WTC11 (cell line): ENCODE data around the gene PRND. TPM values are rescaled to one million over a fixed set of nuclear protein-coding genes. Genes with fewer than 3 reads are reported as not detected.

Source experiments
- ATAC-seq: fragments of 200-7000 bp; cut with Tn5 transposase; 2 replicates; pipeline ENCODE4 v1.10.0; 2021; ENCODE audit warnings: mild to moderate bottlenecking, moderate library complexity
- CTCF ChIA-PET: fragments of 300-600 bp; sonication (Branson Sonifier 250); formaldehyde crosslinking; loops from one replicate; lab custom pipeline; 2021; ENCODE audit warnings: antibody characterized with exemption; lab: Charles Lee
- POLR2A ChIA-PET: fragments of 350-600 bp; sonication (Branson Sonifier 250); formaldehyde crosslinking; loops from one replicate; lab custom pipeline; 2021; ENCODE audit warnings: antibody characterized with exemption; lab: Charles Lee
- DNase-seq: peaks from one replicate; pipeline ENCODE4 v3.0.0; 2021; ENCODE audit warnings: low spot score
- H3K27ac Mint-ChIP-seq: 2 replicates; pipeline ENCODE4 v1.8.0; 2021; ENCODE audit warnings: mixed read lengths
- H3K27me3 Mint-ChIP-seq: 2 replicates; pipeline ENCODE4 v1.8.0; 2021; ENCODE audit warnings: low read depth, mild to moderate bottlenecking, moderate library complexity, mixed read lengths
- H3K36me3 Mint-ChIP-seq: 2 replicates; pipeline ENCODE4 v1.8.0; 2021; ENCODE audit warnings: mixed read lengths
- H3K4me1 Mint-ChIP-seq: 2 replicates; pipeline ENCODE4 v1.8.0; 2022; ENCODE audit warnings: mixed read lengths
- H3K4me3 Mint-ChIP-seq: 2 replicates; pipeline ENCODE4 v1.8.0; 2021; ENCODE audit warnings: mild to moderate bottlenecking, moderate library complexity, mixed read lengths
- H3K9me3 Mint-ChIP-seq: 2 replicates; pipeline ENCODE4 v1.8.0; 2021; ENCODE audit warnings: mixed read lengths
- ATF1 ChIP-seq: sonication (generic); formaldehyde crosslinking; IDR thresholded peaks from 2 replicates; pipeline ENCODE4 v1.8.1; 2023; ENCODE audit warnings: mild to moderate bottlenecking, moderate library complexity, missing genetic modification reagents
- CBFB ChIP-seq: sonication (generic); formaldehyde crosslinking; IDR thresholded peaks from 2 replicates; pipeline ENCODE4 v1.8.1; 2022; ENCODE audit warnings: mild to moderate bottlenecking, low read depth, missing genetic modification reagents
- CREM ChIP-seq: sonication (generic); formaldehyde crosslinking; IDR thresholded peaks from 2 replicates; pipeline ENCODE4 v1.8.1; 2022; ENCODE audit warnings: mild to moderate bottlenecking, missing genetic modification reagents, moderate library complexity
- EMX1 ChIP-seq: fragments of 250-450 bp; sonication (Bioruptor Pico); IDR thresholded peaks from 2 replicates; pipeline ENCODE4 v1.8.0; 2021; ENCODE audit warnings: mild to moderate bottlenecking
- FOXP1 ChIP-seq: sonication (generic); formaldehyde crosslinking; IDR thresholded peaks from 2 replicates; pipeline ENCODE4 v1.8.0; 2022; ENCODE audit warnings: missing genetic modification reagents, mild to moderate bottlenecking, moderate library complexity, borderline replicate concordance
- GABPB1 ChIP-seq: sonication (generic); formaldehyde crosslinking; IDR thresholded peaks from 2 replicates; pipeline ENCODE4 v1.8.1; 2023; ENCODE audit warnings: mild to moderate bottlenecking, missing genetic modification reagents
- GRHL2 ChIP-seq: fragments of 250-450 bp; sonication (Bioruptor Pico); IDR thresholded peaks from 2 replicates; pipeline ENCODE4 v1.8.0; 2022; ENCODE audit warnings: mild to moderate bottlenecking, moderate library complexity; ENCODE audit not compliant: insufficient replicate concordance, severe bottlenecking
- IRF1 ChIP-seq: sonication (generic); formaldehyde crosslinking; IDR thresholded peaks from 2 replicates; pipeline ENCODE4 v1.8.0; 2023; ENCODE audit warnings: missing genetic modification reagents
- NR3C1 ChIP-seq: sonication (generic); formaldehyde crosslinking; conservative IDR thresholded peaks from 2 replicates; pipeline ENCODE4 v1.8.1; 2023; ENCODE audit warnings: low read depth, mild to moderate bottlenecking, missing genetic modification reagents
- SMAD3 ChIP-seq: sonication (generic); formaldehyde crosslinking; IDR thresholded peaks from 2 replicates; pipeline ENCODE4 v1.8.0; 2022; ENCODE audit warnings: missing genetic modification reagents, mild to moderate bottlenecking, borderline replicate concordance
- SOX15 ChIP-seq: fragments of 250-450 bp; sonication (Bioruptor Pico); IDR thresholded peaks from 2 replicates; pipeline ENCODE4 v1.9.0; 2021; ENCODE audit warnings: mild to moderate bottlenecking
- USF2 ChIP-seq: sonication (generic); formaldehyde crosslinking; IDR thresholded peaks from 2 replicates; pipeline ENCODE4 v1.8.1; 2023; ENCODE audit warnings: mild to moderate bottlenecking, missing genetic modification reagents, moderate library complexity
- ZNF232 ChIP-seq: sonication (generic); formaldehyde crosslinking; IDR thresholded peaks from 2 replicates; pipeline ENCODE4 v1.8.0; 2022; ENCODE audit warnings: mild to moderate bottlenecking, missing genetic modification reagents
- ZNF416 ChIP-seq: fragments of 250-450 bp; sonication (Bioruptor Pico); IDR thresholded peaks from 2 replicates; pipeline ENCODE4 v1.9.0; 2021; ENCODE audit warnings: mild to moderate bottlenecking, inconsistent platforms
- ZNF423 ChIP-seq: fragments of 250-450 bp; sonication (Bioruptor Pico); IDR thresholded peaks from 2 replicates; pipeline ENCODE4 v2.1.2; 2022; ENCODE audit warnings: mild to moderate bottlenecking, moderate library complexity
- ZNF425 ChIP-seq: fragments of 250-450 bp; sonication (Bioruptor Pico); conservative IDR thresholded peaks from 2 replicates; pipeline ENCODE4 v1.9.0; 2021; ENCODE audit warnings: mild to moderate bottlenecking
- ZNF671 ChIP-seq: fragments of 250-450 bp; sonication (Bioruptor Pico); IDR thresholded peaks from 2 replicates; pipeline ENCODE4 v1.8.0; 2021; ENCODE audit warnings: mild to moderate bottlenecking
- total RNA-seq: library from RNA; stranded (reverse); gene quantifications from 3 replicates; pipeline ENCODE4 v1.2.3, GENCODE V29; 2021
- TF ChIP-seq, protein P1 (sequence below): sonication (generic); formaldehyde crosslinking; IDR thresholded peaks from 2 replicates; pipeline ENCODE4 v1.8.1; 2022; ENCODE audit warnings: low read depth, missing genetic modification reagents, borderline replicate concordance
- TF ChIP-seq, protein P2 (sequence below): sonication (generic); formaldehyde crosslinking; IDR thresholded peaks from 2 replicates; pipeline ENCODE4 v1.8.0; 2022; ENCODE audit warnings: mild to moderate bottlenecking, missing genetic modification reagents
- TF ChIP-seq, protein P3 (sequence below): sonication (generic); formaldehyde crosslinking; IDR thresholded peaks from 2 replicates; pipeline ENCODE4 v1.8.1; 2022; ENCODE audit warnings: missing genetic modification reagents, borderline replicate concordance
- TF ChIP-seq, protein P4 (sequence below): sonication (generic); formaldehyde crosslinking; IDR thresholded peaks from 2 replicates; pipeline ENCODE4 v1.8.0; 2022; ENCODE audit warnings: missing genetic modification reagents

PRND gene
- total RNA-seq, 1 experiment from 2014 or later, result 0.04 TPM

DNA sequence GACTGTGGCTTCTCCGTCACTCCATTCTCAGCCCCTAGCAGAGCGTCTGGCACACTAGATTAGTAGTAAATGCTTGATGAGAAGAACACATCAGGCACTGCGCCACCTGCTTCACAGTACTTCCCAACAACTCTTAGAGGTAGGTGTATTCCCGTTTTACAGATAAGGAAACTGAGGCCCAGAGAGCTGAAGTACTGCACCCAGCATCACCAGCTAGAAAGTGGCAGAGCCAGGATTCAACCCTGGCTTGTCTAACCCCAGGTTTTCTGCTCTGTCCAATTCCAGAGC lies 3.5 kb downstream of the PRND start:
- Mint-ChIP-seq H3K27ac (0 out of 2 replicates have a peak overlapping the region, but pooled peaks have one; percentile 53), H3K4me3 (no peak overlapping the region), H3K36me3 (no peaks in the 10 kb centered on the region), H3K9me3 (no peaks in the 10 kb centered on the region), H3K27me3 (no peaks in the 10 kb centered on the region), H3K4me1 (peaks cover 36% of the 10 kb centered on the region)
- TF ChIP-seq SOX15 (CRISPR knock-in tag), result no peak
- TF ChIP-seq CREM, result no peak
- no peak for TF ChIP-seq USF2 (CRISPR knock-in tag)
- TF ChIP-seq, protein P1, sequence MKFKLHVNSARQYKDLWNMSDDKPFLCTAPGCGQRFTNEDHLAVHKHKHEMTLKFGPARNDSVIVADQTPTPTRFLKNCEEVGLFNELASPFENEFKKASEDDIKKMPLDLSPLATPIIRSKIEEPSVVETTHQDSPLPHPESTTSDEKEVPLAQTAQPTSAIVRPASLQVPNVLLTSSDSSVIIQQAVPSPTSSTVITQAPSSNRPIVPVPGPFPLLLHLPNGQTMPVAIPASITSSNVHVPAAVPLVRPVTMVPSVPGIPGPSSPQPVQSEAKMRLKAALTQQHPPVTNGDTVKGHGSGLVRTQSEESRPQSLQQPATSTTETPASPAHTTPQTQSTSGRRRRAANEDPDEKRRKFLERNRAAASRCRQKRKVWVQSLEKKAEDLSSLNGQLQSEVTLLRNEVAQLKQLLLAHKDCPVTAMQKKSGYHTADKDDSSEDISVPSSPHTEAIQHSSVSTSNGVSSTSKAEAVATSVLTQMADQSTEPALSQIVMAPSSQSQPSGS (CRISPR knock-in tag), result no peak
- TF ChIP-seq, protein P2, sequence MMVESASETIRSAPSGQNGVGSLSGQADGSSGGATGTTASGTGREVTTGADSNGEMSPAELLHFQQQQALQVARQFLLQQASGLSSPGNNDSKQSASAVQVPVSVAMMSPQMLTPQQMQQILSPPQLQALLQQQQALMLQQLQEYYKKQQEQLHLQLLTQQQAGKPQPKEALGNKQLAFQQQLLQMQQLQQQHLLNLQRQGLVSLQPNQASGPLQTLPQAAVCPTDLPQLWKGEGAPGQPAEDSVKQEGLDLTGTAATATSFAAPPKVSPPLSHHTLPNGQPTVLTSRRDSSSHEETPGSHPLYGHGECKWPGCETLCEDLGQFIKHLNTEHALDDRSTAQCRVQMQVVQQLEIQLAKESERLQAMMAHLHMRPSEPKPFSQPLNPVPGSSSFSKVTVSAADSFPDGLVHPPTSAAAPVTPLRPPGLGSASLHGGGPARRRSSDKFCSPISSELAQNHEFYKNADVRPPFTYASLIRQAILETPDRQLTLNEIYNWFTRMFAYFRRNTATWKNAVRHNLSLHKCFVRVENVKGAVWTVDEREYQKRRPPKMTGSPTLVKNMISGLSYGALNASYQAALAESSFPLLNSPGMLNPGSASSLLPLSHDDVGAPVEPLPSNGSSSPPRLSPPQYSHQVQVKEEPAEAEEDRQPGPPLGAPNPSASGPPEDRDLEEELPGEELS (CRISPR knock-in tag), result no peak
- TF ChIP-seq ZNF671, result no peak
- TF ChIP-seq ATF1 (CRISPR knock-in tag), result no peak
- TF ChIP-seq CBFB (CRISPR knock-in tag), result no peak
- TF ChIP-seq GABPB1, result no peak
- TF ChIP-seq, protein P3, sequence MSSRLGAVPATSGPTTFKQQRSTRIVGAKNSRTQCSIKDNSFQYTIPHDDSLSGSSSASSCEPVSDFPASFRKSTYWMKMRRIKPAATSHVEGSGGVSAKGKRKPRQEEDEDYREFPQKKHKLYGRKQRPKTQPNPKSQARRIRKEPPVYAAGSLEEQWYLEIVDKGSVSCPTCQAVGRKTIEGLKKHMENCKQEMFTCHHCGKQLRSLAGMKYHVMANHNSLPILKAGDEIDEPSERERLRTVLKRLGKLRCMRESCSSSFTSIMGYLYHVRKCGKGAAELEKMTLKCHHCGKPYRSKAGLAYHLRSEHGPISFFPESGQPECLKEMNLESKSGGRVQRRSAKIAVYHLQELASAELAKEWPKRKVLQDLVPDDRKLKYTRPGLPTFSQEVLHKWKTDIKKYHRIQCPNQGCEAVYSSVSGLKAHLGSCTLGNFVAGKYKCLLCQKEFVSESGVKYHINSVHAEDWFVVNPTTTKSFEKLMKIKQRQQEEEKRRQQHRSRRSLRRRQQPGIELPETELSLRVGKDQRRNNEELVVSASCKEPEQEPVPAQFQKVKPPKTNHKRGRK (CRISPR knock-in tag), result no peak
- no peak for TF ChIP-seq NR3C1 (CRISPR knock-in tag)
- no peak for TF ChIP-seq ZNF425
- TF ChIP-seq ZNF232, result no peak
- no peak for TF ChIP-seq FOXP1 (CRISPR knock-in tag)
- no peak for TF ChIP-seq EMX1
- TF ChIP-seq ZNF416, result no peak
- TF ChIP-seq GRHL2, result no peak
- POLR2A ChIA-PET, result no interaction called here
- CTCF ChIA-PET, result interaction anchor here (0.7 to 2.1 kb wide), 8 partner anchors 15 to 294 kb away, joined by 3 to 12 read pairs (median 5); no protein-coding TSS in a partner anchor
- DNase-seq, result no peak
- no peak for ATAC-seq

- no peak for ATAC-seq
Measured at GRCh38 chr20:4726710-4727397, 5.1 kb downstream of the PRND start.

More at GRCh38 chr20:4726710-4727397, 5.1 kb downstream of the PRND start:
- peaks cover 32% of the 10 kb centered on the region for H3K4me1 Mint-ChIP-seq
- TF ChIP-seq, protein P4, sequence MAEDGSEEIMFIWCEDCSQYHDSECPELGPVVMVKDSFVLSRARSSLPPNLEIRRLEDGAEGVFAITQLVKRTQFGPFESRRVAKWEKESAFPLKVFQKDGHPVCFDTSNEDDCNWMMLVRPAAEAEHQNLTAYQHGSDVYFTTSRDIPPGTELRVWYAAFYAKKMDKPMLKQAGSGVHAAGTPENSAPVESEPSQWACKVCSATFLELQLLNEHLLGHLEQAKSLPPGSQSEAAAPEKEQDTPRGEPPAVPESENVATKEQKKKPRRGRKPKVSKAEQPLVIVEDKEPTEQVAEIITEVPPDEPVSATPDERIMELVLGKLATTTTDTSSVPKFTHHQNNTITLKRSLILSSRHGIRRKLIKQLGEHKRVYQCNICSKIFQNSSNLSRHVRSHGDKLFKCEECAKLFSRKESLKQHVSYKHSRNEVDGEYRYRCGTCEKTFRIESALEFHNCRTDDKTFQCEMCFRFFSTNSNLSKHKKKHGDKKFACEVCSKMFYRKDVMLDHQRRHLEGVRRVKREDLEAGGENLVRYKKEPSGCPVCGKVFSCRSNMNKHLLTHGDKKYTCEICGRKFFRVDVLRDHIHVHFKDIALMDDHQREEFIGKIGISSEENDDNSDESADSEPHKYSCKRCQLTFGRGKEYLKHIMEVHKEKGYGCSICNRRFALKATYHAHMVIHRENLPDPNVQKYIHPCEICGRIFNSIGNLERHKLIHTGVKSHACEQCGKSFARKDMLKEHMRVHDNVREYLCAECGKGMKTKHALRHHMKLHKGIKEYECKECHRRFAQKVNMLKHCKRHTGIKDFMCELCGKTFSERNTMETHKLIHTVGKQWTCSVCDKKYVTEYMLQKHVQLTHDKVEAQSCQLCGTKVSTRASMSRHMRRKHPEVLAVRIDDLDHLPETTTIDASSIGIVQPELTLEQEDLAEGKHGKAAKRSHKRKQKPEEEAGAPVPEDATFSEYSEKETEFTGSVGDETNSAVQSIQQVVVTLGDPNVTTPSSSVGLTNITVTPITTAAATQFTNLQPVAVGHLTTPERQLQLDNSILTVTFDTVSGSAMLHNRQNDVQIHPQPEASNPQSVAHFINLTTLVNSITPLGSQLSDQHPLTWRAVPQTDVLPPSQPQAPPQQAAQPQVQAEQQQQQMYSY (CRISPR knock-in tag), result no peak
- TF ChIP-seq IRF1 (CRISPR knock-in tag) (no peak), SMAD3 (CRISPR knock-in tag) (no peak), ZNF423 (CRISPR knock-in tag) (no peak)
- no peaks in the 10 kb centered on the region for H3K36me3 Mint-ChIP-seq
- CTCF ChIA-PET, result interaction anchor here (1.1 to 1.9 kb wide), 3 partner anchors 14 to 229 kb away, joined by 3 to 7 read pairs (median 4); no protein-coding TSS in a partner anchor
- H3K27ac Mint-ChIP-seq, result no peak overlapping the region; the same call in 1 of the 2 replicates
- H3K4me3 Mint-ChIP-seq, result no peak overlapping the region
- DNase-seq, result no peak
- H3K9me3 Mint-ChIP-seq, result no peaks in the 10 kb centered on the region
- no peaks in the 10 kb centered on the region for H3K27me3 Mint-ChIP-seq
- POLR2A ChIA-PET, result no interaction called here
